SU-DHL-6 (cell line): Measurements from ENCODE around the gene ELP1.

ENCODE experiments used
- EZH2phosphoT487 ChIP-seq: fragments of 200-600 bp; sonication (generic), shearing (Covaris generic); conservative IDR thresholded peaks from 2 replicates; pipeline ENCODE4 v1.6.1; 2018; ENCODE audit warnings: mild to moderate bottlenecking, antibody characterized with exemption, low read length, moderate library complexity, mixed read lengths
- TF ChIP-seq, protein P1 (sequence below): fragments of 200-600 bp; sonication (generic); IDR thresholded peaks from one replicate; pipeline ENCODE4 v1.5.1; 2017; ENCODE audit warnings: antibody characterized with exemption, mild to moderate bottlenecking, low read length, moderate library complexity; ENCODE audit not compliant: insufficient read depth, poor library complexity, severe bottlenecking

DNA sequence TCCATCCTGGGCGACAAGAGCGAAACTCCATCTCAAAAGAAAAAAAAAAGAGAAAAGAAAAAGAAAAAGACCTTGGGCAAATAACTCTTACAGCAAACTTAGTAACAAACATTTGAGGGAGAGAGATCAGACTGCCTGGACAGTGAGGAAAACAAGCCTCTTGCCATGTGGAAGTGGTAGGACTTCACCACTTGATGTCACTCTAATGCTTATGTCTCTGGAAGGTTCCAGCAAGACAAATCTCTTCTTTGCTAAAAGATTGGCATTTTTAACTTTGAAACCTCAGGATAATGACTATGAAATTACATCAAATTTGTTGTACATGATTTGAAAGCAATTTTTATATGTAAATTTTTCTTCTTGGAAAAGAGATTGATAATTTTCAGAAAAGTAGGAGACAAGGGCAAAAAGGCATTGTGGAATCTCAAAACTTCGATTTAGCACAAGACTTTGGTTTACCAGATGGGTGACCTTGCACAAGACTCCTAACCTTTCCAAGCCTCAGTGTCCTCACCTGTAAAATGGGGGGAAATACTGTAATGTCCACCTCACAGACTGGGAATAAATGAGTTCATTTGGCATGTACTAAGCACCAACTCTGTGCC is 83.5 kb downstream of the ELP1 start:
- TF ChIP-seq, protein P1, sequence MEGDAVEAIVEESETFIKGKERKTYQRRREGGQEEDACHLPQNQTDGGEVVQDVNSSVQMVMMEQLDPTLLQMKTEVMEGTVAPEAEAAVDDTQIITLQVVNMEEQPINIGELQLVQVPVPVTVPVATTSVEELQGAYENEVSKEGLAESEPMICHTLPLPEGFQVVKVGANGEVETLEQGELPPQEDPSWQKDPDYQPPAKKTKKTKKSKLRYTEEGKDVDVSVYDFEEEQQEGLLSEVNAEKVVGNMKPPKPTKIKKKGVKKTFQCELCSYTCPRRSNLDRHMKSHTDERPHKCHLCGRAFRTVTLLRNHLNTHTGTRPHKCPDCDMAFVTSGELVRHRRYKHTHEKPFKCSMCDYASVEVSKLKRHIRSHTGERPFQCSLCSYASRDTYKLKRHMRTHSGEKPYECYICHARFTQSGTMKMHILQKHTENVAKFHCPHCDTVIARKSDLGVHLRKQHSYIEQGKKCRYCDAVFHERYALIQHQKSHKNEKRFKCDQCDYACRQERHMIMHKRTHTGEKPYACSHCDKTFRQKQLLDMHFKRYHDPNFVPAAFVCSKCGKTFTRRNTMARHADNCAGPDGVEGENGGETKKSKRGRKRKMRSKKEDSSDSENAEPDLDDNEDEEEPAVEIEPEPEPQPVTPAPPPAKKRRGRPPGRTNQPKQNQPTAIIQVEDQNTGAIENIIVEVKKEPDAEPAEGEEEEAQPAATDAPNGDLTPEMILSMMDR = no peak
- TF ChIP-seq EZH2phosphoT487 = no peak
